HEK293T (cell line): ENCODE results near the gene LSM11.

Source experiments
- ARNT ChIP-seq: fragments of 450-650 bp; IDR thresholded peaks from 2 replicates; pipeline ENCODE4 v1.6.1; 2017; ENCODE audit warnings: mild to moderate bottlenecking
- BHLHE40 ChIP-seq: fragments of 450-650 bp; IDR thresholded peaks from 2 replicates; pipeline ENCODE4 v1.6.1; 2016; ENCODE audit warnings: mild to moderate bottlenecking, moderate library complexity, borderline replicate concordance
- CTBP1 ChIP-seq: fragments of 450-650 bp; IDR thresholded peaks from 2 replicates; pipeline ENCODE4 v1.6.1; 2016; ENCODE audit warnings: borderline replicate concordance
- ELF4 ChIP-seq: fragments of 450-650 bp; IDR thresholded peaks from 2 replicates; pipeline ENCODE4 v1.6.1; 2017; ENCODE audit warnings: antibody characterized with exemption
- FOXA1 ChIP-seq: fragments of 450-650 bp; IDR thresholded peaks from 2 replicates; pipeline ENCODE4 v1.6.1; 2016; ENCODE audit warnings: mild to moderate bottlenecking
- FOXK2 ChIP-seq: fragments of 450-650 bp; IDR thresholded peaks from 2 replicates; pipeline ENCODE4 v1.6.1; 2016; ENCODE audit warnings: mild to moderate bottlenecking
- FOXM1 ChIP-seq: fragments of 450-650 bp; IDR thresholded peaks from 2 replicates; pipeline ENCODE4 v1.6.1; 2017; ENCODE audit warnings: mild to moderate bottlenecking, borderline replicate concordance
- HDGF ChIP-seq: fragments of 450-650 bp; IDR thresholded peaks from 2 replicates; pipeline ENCODE4 v1.6.1; 2017; ENCODE audit warnings: antibody characterized with exemption, borderline replicate concordance
- NFRKB ChIP-seq: fragments of 450-650 bp; IDR thresholded peaks from 2 replicates; pipeline ENCODE4 v1.6.1; 2016; ENCODE audit warnings: mild to moderate bottlenecking, moderate library complexity
- PKNOX1 ChIP-seq: fragments of 450-650 bp; IDR thresholded peaks from 2 replicates; pipeline ENCODE4 v1.6.1; 2016
- SP1 ChIP-seq: fragments of 450-650 bp; IDR thresholded peaks from 2 replicates; pipeline ENCODE4 v1.6.1; 2017
- SUZ12 ChIP-seq: fragments of 450-650 bp; IDR thresholded peaks from 2 replicates; pipeline ENCODE4 v1.6.1; 2016; ENCODE audit warnings: mild to moderate bottlenecking
- TARDBP ChIP-seq: fragments of 450-650 bp; IDR thresholded peaks from 2 replicates; pipeline ENCODE4 v1.6.1; 2016
- ZNF384 ChIP-seq: fragments of 450-650 bp; IDR thresholded peaks from 2 replicates; pipeline ENCODE4 v1.6.1; 2016

GRCh38 chr5:157708866-157709265 is 34.6 kb upstream of the LSM11 start:
- TF ChIP-seq BHLHE40 (no peak), SP1 (no peak), HDGF (no peak), FOXA1 (no peak), SUZ12 (no peak), ELF4 (no peak), FOXK2 (no peak), PKNOX1 (no peak), ZNF384 (no peak), NFRKB (no peak), FOXM1 (no peak), CTBP1 (no peak), ARNT (no peak), TARDBP (no peak)
